HepG2 (cell line): Measurements from ENCODE around the gene ITGB5. TPM values are rescaled to one million over a fixed set of nuclear protein-coding genes. Genes with fewer than 3 reads are reported as not detected.

Source experiments
- ATAC-seq: fragments of 200-7000 bp; cut with Tn5 transposase; 3 replicates; pipeline ENCODE4 v1.9.1; 2020; ENCODE audit warnings: mild to moderate bottlenecking, moderate library complexity
- BruUV-seq: library from RNA; stranded (reverse); fragments of 400-500 nt; replicated peaks from 2 replicates; lab custom pipeline; 2021; lab: Mats Ljungman, UMichigan
- CTCF ChIA-PET: fragments of 300-600 bp; formaldehyde crosslinking; extraction: SDS; loops from one replicate; lab custom pipeline; 2021; ENCODE audit warnings: low total read pairs, inconsistent platforms, low intra/inter-chr PET ratio; lab: Yijun Ruan, JAX
- POLR2A ChIA-PET: fragments of 350-600 bp; sonication (Branson Sonifier 250); formaldehyde crosslinking; loops from one replicate; lab custom pipeline; 2020; ENCODE audit warnings: antibody characterized with exemption, inconsistent platforms; lab: Yijun Ruan, JAX
- DNase-seq: peaks from one replicate; pipeline ENCODE4 v3.0.0-alpha.2; 2015; ENCODE audit warnings: low spot score
- FAIRE-seq: peaks from 3 replicates; lab custom pipeline; 2011; peaks lifted over from hg19 to GRCh38; lab: Jason Lieb, UNC
- H2AFZ ChIP-seq: one replicate; pipeline ENCODE4 v1.6.1; 2011; ENCODE audit warnings: low read length, inconsistent platforms
- H3K27ac ChIP-seq: fragments of 300-600 bp; 3 replicates; pipeline ENCODE4 v1.8.0; 2011; ENCODE audit warnings: mixed run types, mild to moderate bottlenecking, mixed read lengths, low read length, inconsistent platforms; ENCODE audit not compliant: insufficient read depth; ENCODE audit errors: extremely low read length
- H3K27me3 ChIP-seq, 2 experiments: fragments of 200-600 bp in 1 of 2; 2 replicates in 1 of 2; 3 replicates in 1 of 2; pipeline versions ENCODE4 v1.6.0 to v1.8.0; 2011; ENCODE audit warnings: low read length in 2 of 2, mild to moderate bottlenecking in 2 of 2, moderate library complexity in 2 of 2, inconsistent platforms in 1 of 2; ENCODE audit not compliant: insufficient read depth in 2 of 2, control insufficient read depth in 1 of 2
- H3K36me3 ChIP-seq, 2 experiments: fragments of 200-600 bp in 1 of 2; replicated peaks in 1 of 2; 2 replicates in 1 of 2; 3 replicates in 1 of 2; pipeline versions ENCODE4 v1.5.1 to v1.8.0; 2011; ENCODE audit warnings: low read length in 2 of 2, inconsistent platforms in 1 of 2; ENCODE audit not compliant: insufficient read depth in 2 of 2, control insufficient read depth in 1 of 2
- H3K4me1 ChIP-seq: 2 replicates; pipeline ENCODE4 v1.5.1; 2012; ENCODE audit warnings: low read length, inconsistent platforms; ENCODE audit not compliant: insufficient read depth
- H3K4me2 ChIP-seq: 2 replicates; pipeline ENCODE4 v1.6.0; 2011; ENCODE audit warnings: low read depth, low read length, inconsistent platforms
- H3K4me3 ChIP-seq, 3 experiments: fragments of 200-600 bp in 1 of 3; sonication (generic), shearing (Covaris generic) in 1 of 3; replicated peaks in 1 of 3; 2 replicates each; pipeline ENCODE4 v1.5.1; 2011 to 2016; ENCODE audit warnings: low read length in 3 of 3, inconsistent platforms in 2 of 3, low read depth in 2 of 3, mild to moderate bottlenecking in 2 of 3, control low read depth in 1 of 3, mixed read lengths in 1 of 3; ENCODE audit not compliant: insufficient read depth in 1 of 3
- H3K79me2 ChIP-seq: one replicate; pipeline ENCODE4 v1.6.1; 2011; ENCODE audit warnings: low read length, inconsistent platforms; ENCODE audit not compliant: insufficient read depth
- H3K9ac ChIP-seq: 2 replicates; pipeline ENCODE4 v1.6.0; 2011; ENCODE audit warnings: mild to moderate bottlenecking, low read depth, low read length, inconsistent platforms; ENCODE audit not compliant: insufficient read depth
- H3K9me3 ChIP-seq: 2 replicates; pipeline ENCODE4 v1.5.1; 2012; ENCODE audit warnings: mild to moderate bottlenecking, low read length
- H4K20me1 ChIP-seq: 2 replicates; pipeline ENCODE4 v1.6.0; 2011; ENCODE audit warnings: inconsistent platforms, mild to moderate bottlenecking, low read length, moderate library complexity; ENCODE audit not compliant: insufficient read depth
- CCDC6 ChIP-seq: sonication (generic); formaldehyde crosslinking; IDR thresholded peaks from 2 replicates; pipeline ENCODE4 v1.8.1; 2022; ENCODE audit warnings: mild to moderate bottlenecking, missing genetic modification reagents, moderate library complexity
- CEBPB ChIP-seq: IDR thresholded peaks from 2 replicates; pipeline ENCODE4 v1.6.1; 2011; ENCODE audit warnings: low read depth, low read length, improper control_type of control experiment, borderline replicate concordance
- HDAC6 ChIP-seq: fragments of 200-600 bp; sonication (generic); IDR thresholded peaks from 2 replicates; pipeline ENCODE4 v1.7.0; 2017; ENCODE audit warnings: mild to moderate bottlenecking, antibody characterized with exemption, low read length, low read depth
- MLLT10 ChIP-seq: sonication (generic); formaldehyde crosslinking; IDR thresholded peaks from 2 replicates; pipeline ENCODE4 v1.4.0; 2020; ENCODE audit warnings: missing genetic modification reagents
- RXRB ChIP-seq: IDR thresholded peaks from 2 replicates; pipeline ENCODE4 v1.6.1; 2016; ENCODE audit warnings: borderline replicate concordance, missing genetic modification reagents, missing compliant biosample characterization
- TGIF2 ChIP-seq: IDR thresholded peaks from 2 replicates; pipeline ENCODE4 v1.6.1; 2016; ENCODE audit warnings: control low read depth, missing compliant biosample characterization
- ZFY ChIP-seq: sonication (generic); formaldehyde crosslinking; IDR thresholded peaks from 2 replicates; pipeline ENCODE4 v1.4.0; 2020; ENCODE audit warnings: missing genetic modification reagents
- ZNF10 ChIP-seq: sonication (generic); formaldehyde crosslinking; IDR thresholded peaks from 2 replicates; pipeline ENCODE4 v1.4.0; 2020; ENCODE audit warnings: mild to moderate bottlenecking, low read depth, missing genetic modification reagents, borderline replicate concordance
- ZNF121 ChIP-seq: sonication (generic); formaldehyde crosslinking; IDR thresholded peaks from 2 replicates; pipeline ENCODE4 v1.5.0; 2020; ENCODE audit warnings: mild to moderate bottlenecking, missing genetic modification reagents
- ZNF619 ChIP-seq: sonication (generic); formaldehyde crosslinking; IDR thresholded peaks from 2 replicates; pipeline ENCODE4 v1.4.0; 2020; ENCODE audit warnings: mild to moderate bottlenecking, missing genetic modification reagents
- ZNF713 ChIP-seq: sonication (generic); formaldehyde crosslinking; IDR thresholded peaks from 2 replicates; pipeline ENCODE4 v1.4.0; 2020; ENCODE audit warnings: mild to moderate bottlenecking, missing genetic modification reagents
- WGBS: methylation state at CpG from one replicate; pipeline ENCODE4 v1.1.6; 2017; ENCODE audit warnings: low lambda C conversion rate; 5-methylcytosine and 5-hydroxymethylcytosine counted together
- in situ Hi-C: cut with HindIII; loops from 2 replicates; pipeline ENCODE4 v1.10.0; 2017; ENCODE audit warnings: low pct_unique_long_range_greater_than_20kb; ENCODE audit not compliant: extremely low pct_ligation_motif_present
- intact Hi-C: fragments of 100-400 bp; cut with micrococcal nuclease; formaldehyde crosslinking; loops from one replicate; pipeline ENCODE4 v1.10.0; 2022; ENCODE audit not compliant: unreplicated experiment
- polyA plus RNA-seq, 8 experiments: library from polyadenylated mRNA; depleted of rRNA in 3 of 8; stranded (reverse) in 7 of 8; unstranded in 1 of 8; fragments of >200 nt; fragmentation: Illumina TruSeq in 4 of 8; extraction: Trizol in 4 of 8; gene quantifications; 2 replicates each; pipeline versions ENCODE4 v1.2.1 to v1.2.3, GENCODE V29; 2011 to 2016; ENCODE audit warnings: low read depth in 4 of 8, missing spikeins in 1 of 8, mixed read lengths in 1 of 8; ENCODE audit not compliant: insufficient read depth in 1 of 8
- total RNA-seq, 5 experiments: library from RNA; depleted of rRNA; stranded (reverse); fragments of >200 nt; fragmentation: Illumina TruSeq; extraction: Trizol; gene quantifications; 2 replicates each; pipeline ENCODE4 v1.2.3, GENCODE V29; 2016; ENCODE audit warnings: low read depth in 1 of 5
- TF ChIP-seq, protein P1 (sequence below): sonication (generic); formaldehyde crosslinking; IDR thresholded peaks from 2 replicates; pipeline ENCODE4 v1.4.0; 2020; ENCODE audit warnings: missing genetic modification reagents
- TF ChIP-seq, protein P2 (sequence below): IDR thresholded peaks from 2 replicates; pipeline ENCODE4 v1.6.1; 2016; ENCODE audit warnings: missing biosample characterization, missing genetic modification reagents, low read depth
- TF ChIP-seq, protein P3 (sequence below): sonication (generic); formaldehyde crosslinking; conservative IDR thresholded peaks from 2 replicates; pipeline ENCODE4 v1.4.0; 2020; ENCODE audit warnings: missing genetic modification reagents
- TF ChIP-seq, protein P4 (sequence below): sonication (generic); formaldehyde crosslinking; IDR thresholded peaks from 2 replicates; pipeline ENCODE4 v1.8.0; 2023; ENCODE audit warnings: mild to moderate bottlenecking, missing genetic modification reagents

Gene ITGB5
- total and polyA plus RNA-seq, 2 of the 13 experiments (the other 11 are each of a cell fraction or from before 2014, with no cell fraction given) = 74.1 to 343 TPM

DNA sequence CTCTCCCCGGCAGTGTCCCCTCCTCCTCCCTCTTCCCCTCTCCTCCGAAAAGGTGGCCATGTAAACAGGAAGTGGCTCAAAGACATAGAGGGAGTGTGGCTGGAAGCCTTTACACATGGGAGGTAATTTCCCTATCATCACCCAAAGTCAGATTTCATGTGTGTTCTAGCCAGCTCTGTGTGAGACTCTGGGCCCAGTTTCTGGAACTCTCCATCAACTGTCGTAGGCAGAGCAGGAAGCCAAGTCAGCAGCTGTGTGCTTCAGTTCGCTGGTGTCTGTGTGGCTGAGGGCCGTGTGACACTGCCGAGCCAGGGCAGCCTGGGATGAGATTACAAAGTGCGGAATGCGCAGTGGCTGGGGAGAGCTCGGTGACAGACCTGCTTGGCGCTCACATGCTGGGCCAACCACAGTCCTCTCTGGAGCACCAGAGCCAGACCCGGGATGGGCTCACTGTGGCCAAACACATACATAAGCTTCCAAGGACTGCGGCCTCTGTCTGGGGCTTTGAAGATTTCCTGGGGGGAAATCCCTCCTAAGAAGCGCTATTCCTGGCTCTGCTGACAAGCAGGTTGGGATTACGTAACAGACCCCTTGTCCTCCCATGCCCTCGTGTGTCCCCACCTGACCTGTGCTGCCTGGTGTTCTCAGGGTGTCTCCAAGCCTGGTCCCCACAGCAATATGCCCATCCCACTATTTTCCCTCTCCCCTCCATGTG, 106.2 kb downstream of the ITGB5 start (continued):
- TF ChIP-seq, protein P1, sequence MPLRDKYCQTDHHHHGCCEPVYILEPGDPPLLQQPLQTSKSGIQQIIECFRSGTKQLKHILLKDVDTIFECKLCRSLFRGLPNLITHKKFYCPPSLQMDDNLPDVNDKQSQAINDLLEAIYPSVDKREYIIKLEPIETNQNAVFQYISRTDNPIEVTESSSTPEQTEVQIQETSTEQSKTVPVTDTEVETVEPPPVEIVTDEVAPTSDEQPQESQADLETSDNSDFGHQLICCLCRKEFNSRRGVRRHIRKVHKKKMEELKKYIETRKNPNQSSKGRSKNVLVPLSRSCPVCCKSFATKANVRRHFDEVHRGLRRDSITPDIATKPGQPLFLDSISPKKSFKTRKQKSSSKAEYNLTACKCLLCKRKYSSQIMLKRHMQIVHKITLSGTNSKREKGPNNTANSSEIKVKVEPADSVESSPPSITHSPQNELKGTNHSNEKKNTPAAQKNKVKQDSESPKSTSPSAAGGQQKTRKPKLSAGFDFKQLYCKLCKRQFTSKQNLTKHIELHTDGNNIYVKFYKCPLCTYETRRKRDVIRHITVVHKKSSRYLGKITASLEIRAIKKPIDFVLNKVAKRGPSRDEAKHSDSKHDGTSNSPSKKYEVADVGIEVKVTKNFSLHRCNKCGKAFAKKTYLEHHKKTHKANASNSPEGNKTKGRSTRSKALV (CRISPR knock-in tag) = no peak
- no peak for TF ChIP-seq ZNF10 (CRISPR knock-in tag)
- TF ChIP-seq RXRB (CRISPR knock-in tag) = peak; percentile 83
- no peak for TF ChIP-seq ZFY (CRISPR knock-in tag)

DNA sequence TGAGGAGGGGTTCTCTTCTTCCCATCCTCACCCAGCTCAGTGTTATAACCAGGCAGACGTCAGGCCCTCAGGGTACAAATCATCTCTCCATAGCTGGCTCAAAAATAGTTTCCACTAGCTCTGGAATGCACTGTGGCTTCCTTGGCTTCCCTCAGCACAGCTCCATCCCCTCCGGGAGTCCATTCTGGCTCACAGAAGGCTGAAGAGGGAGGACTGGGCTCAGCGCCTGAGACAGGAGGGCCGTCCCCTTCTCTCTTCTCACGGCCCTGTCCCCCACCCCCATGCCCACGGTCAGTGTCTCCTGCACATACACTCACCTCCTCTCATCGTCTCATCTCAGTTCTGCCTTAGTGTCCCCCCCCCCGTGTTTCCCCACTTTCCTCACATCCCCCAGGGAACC, 106.8 kb downstream of the ITGB5 start:
- Histone ChIP-seq H3K27me3 (no peaks in the 10 kb centered on the region), H3K9me3 (no peaks in the 10 kb centered on the region), H3K4me2 (no peak overlapping the region), H3K36me3 (peaks cover 29 to 70% of the 10 kb centered on the region in 2 experiments), H3K79me2 (no peaks in the 10 kb centered on the region), H3K4me1 (peaks cover 8% of the 10 kb centered on the region; the same call in 1 of the 2 replicates), H3K9ac (no peak overlapping the region), H3K4me3 (no peak overlapping the region), H3K27ac (no peak overlapping the region), H4K20me1 (no peaks in the 10 kb centered on the region), H2AFZ (no peak overlapping the region)
- WGBS = 93% methylated on average over 7 of the region's 8 CpGs
- in situ Hi-C loops (no loop called here), intact Hi-C loops (no loop called here)
- CTCF ChIA-PET = no interaction called here
- DNase-seq (no peak), FAIRE-seq (no peak), ATAC-seq (no peak; the same call in 2 of the 3 replicates)
- BruUV-seq = no TSS peak
- POLR2A ChIA-PET = no interaction called here
- TF ChIP-seq, protein P2, sequence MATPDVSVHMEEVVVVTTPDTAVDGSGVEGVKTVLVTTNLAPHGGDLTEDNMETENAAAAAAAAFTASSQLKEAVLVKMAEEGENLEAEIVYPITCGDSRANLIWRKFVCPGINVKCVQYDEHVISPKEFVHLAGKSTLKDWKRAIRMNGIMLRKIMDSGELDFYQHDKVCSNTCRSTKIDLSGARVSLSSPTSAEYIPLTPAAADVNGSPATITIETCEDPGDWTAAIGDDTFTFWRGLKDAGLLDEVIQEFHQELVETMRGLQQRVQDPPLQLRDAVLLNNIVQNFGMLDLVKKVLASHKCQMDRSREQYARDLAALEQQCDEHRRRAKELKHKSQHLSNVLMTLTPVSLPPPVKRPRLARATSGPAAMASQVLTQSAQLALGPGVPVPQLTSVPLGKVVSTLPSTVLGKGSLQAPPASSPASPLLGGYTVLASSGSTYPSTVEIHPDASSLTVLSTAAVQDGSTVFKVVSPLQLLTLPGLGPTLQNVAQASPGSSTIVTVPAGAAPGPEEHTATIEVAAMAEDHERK (CRISPR knock-in tag) = no peak
- TF ChIP-seq HDAC6 (no peak), TGIF2 (CRISPR knock-in tag) (no peak), MLLT10 (CRISPR knock-in tag) (no peak), ZNF121 (CRISPR knock-in tag) (no peak), CEBPB (no peak), ZNF619 (CRISPR knock-in tag) (no peak), CCDC6 (no peak), ZNF713 (CRISPR knock-in tag) (no peak)
- TF ChIP-seq, protein P3, sequence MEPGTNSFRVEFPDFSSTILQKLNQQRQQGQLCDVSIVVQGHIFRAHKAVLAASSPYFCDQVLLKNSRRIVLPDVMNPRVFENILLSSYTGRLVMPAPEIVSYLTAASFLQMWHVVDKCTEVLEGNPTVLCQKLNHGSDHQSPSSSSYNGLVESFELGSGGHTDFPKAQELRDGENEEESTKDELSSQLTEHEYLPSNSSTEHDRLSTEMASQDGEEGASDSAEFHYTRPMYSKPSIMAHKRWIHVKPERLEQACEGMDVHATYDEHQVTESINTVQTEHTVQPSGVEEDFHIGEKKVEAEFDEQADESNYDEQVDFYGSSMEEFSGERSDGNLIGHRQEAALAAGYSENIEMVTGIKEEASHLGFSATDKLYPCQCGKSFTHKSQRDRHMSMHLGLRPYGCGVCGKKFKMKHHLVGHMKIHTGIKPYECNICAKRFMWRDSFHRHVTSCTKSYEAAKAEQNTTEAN (CRISPR knock-in tag) = no peak
- TF ChIP-seq, protein P4, sequence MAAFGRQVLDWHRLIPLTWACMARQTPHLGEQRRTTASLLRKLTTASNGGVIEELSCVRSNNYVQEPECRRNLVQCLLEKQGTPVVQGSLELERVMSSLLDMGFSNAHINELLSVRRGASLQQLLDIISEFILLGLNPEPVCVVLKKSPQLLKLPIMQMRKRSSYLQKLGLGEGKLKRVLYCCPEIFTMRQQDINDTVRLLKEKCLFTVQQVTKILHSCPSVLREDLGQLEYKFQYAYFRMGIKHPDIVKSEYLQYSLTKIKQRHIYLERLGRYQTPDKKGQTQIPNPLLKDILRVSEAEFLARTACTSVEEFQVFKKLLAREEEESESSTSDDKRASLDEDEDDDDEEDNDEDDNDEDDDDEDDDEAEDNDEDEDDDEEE (CRISPR knock-in tag) = no peak
